ENCODE data around the gene ACSL1. TPM values are rescaled to one million over a fixed set of nuclear protein-coding genes. Genes with fewer than 3 reads are reported as not detected.

ACSL1 gene, protein sequence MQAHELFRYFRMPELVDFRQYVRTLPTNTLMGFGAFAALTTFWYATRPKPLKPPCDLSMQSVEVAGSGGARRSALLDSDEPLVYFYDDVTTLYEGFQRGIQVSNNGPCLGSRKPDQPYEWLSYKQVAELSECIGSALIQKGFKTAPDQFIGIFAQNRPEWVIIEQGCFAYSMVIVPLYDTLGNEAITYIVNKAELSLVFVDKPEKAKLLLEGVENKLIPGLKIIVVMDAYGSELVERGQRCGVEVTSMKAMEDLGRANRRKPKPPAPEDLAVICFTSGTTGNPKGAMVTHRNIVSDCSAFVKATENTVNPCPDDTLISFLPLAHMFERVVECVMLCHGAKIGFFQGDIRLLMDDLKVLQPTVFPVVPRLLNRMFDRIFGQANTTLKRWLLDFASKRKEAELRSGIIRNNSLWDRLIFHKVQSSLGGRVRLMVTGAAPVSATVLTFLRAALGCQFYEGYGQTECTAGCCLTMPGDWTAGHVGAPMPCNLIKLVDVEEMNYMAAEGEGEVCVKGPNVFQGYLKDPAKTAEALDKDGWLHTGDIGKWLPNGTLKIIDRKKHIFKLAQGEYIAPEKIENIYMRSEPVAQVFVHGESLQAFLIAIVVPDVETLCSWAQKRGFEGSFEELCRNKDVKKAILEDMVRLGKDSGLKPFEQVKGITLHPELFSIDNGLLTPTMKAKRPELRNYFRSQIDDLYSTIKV
- total RNA-seq, result 18.0 to 20.9 TPM (median 19.2 TPM) in 3 replicates

DNA sequence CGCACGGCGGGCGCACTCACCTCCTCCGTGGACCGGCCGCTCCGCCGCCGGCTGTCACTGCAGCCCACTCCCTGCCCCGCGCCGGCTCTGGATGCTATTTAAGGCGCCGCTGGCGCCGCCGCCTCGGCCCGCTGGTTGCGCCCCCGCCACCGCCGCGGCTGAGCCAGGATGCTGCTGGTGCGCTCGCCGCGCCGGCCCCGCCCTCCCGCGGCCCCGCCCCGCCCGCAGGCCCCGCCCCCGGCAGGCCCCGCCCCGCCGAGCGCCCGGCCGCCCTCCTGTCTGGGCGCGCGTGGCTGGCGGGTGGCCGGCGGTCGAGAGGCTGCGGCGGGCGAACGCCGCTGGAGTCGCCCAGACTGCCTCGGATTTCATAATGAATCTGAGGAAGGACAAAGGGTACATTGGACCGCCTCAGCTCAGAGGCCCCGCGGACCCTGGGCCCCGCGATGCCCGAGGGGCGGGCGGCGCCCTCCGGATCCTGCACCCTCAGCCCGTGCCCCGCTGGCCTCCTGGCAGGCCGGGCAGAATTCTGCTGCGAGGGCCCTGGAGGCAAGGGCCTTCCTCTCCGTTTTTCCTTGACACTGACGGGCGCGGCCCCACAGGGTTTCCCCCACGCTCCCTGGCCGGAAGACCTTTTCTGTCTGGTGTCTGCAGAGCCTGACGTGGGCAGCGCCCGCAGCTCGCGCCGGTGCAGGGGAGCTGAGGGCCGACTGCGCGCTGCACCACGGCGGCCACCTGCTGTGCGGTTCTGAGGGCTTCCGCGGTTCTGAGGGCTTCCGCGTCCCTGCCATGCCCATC, at the start of gene ACSL1:
ACSL1 (minus strand) TSS at position 73 of the 795 bp plus-strand sequence. CDS start 22,454 bp downstream, outside the sequence.
- no peak for TF ChIP-seq CTCF (IDR thresholded peaks at IDR 0.05; ENCODE audit: unreplicated experiment)
- Mint-ChIP-seq H3K27me3 (ENCODE audit: low read depth) (peaks cover 70% of the 10 kb centered on the region), H3K9me3 (no peaks in the 10 kb centered on the region)

DNA sequence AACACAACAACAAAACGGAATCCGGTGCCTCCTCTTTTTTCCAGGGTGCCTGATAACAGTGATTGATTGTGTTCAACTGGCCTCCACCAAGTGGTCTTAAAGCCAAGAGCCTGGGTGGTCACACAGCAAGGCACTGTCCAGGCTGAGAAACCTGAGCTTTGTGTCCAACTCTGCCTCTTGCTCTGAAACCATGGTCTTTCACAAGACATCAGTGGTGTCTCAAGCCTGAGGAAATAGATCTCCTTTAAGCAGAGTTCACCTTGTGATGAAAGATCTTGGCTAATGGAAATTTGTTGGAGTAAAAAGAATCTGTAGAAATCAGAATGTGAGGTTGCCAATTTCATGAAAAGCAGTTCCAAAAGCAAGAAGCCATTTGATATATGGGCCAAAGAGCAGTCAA, 47.3 kb upstream of the ACSL1 start:
- no peaks in the 10 kb centered on the region for H3K9me3 Mint-ChIP-seq
- peaks cover 8% of the 10 kb centered on the region for H3K27me3 Mint-ChIP-seq (ENCODE audit: low read depth)
- no peak for TF ChIP-seq CTCF (IDR thresholded peaks at IDR 0.05; ENCODE audit: unreplicated experiment)
- no peaks in the 10 kb centered on the region for H3K4me1 Mint-ChIP-seq
- H3K27ac Mint-ChIP-seq, result no peak overlapping the region
- H3K4me3 Mint-ChIP-seq, result no peak overlapping the region
- H3K36me3 Mint-ChIP-seq, result no peaks in the 10 kb centered on the region
- no peak for DNase-seq (ENCODE audit: low spot score in 2 of 2, unreplicated experiment in 2 of 2)

More for the DNA sequence above, at the start of gene ACSL1:
- Mint-ChIP-seq H3K36me3 (no peaks in the 10 kb centered on the region), H3K27ac (peak within 1 kb of the TSS; percentile 50), H3K4me3 (peak within 1 kb of the TSS; percentile 82), H3K4me1 (peaks cover 15% of the 10 kb centered on the region)
- DNase-seq (ENCODE audit: low spot score in 2 of 2, unreplicated experiment in 2 of 2), result peak; percentile 54 to 76

- no peaks in the 10 kb centered on the region for H3K9me3 Mint-ChIP-seq
- H3K27ac Mint-ChIP-seq, result no peak overlapping the region
- no peaks in the 10 kb centered on the region for H3K4me1 Mint-ChIP-seq
- DNase-seq (ENCODE audit: low spot score in 2 of 2, unreplicated experiment in 2 of 2), result no peak
- TF ChIP-seq CTCF (IDR thresholded peaks at IDR 0.05; ENCODE audit: unreplicated experiment), result no peak
- peaks cover 10% of the 10 kb centered on the region for H3K27me3 Mint-ChIP-seq (ENCODE audit: low read depth)
- no peak overlapping the region for H3K4me3 Mint-ChIP-seq
- H3K36me3 Mint-ChIP-seq, result no peaks in the 10 kb centered on the region
Observed at GRCh38 chr4:184870718-184871117, 45.0 kb upstream of the ACSL1 start.

DNA sequence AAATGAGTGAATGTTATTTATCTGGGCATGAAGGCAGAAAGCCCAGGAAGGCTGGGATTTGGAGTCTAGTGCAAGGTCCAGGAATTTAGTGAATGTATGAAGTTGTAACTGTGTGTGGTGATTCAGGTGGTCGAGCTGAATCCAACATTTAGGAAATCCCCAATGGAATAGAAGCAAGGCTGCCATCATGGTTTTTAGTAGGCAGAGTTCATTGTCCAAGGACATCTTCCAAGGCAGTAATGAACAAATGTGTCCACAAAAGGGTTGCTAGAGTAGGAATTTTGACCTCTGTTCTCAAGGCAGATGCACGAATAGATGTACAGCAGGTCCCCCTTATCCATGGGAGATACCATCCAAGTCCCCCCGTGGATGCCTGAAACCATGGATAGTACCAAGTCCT, 42.9 kb upstream of the ACSL1 start:
- no peaks in the 10 kb centered on the region for H3K9me3 Mint-ChIP-seq
- no peaks in the 10 kb centered on the region for H3K36me3 Mint-ChIP-seq
- peaks cover 7% of the 10 kb centered on the region for H3K27me3 Mint-ChIP-seq (ENCODE audit: low read depth)
- TF ChIP-seq CTCF (IDR thresholded peaks at IDR 0.05; ENCODE audit: unreplicated experiment), result no peak
- DNase-seq (ENCODE audit: low spot score in 2 of 2, unreplicated experiment in 2 of 2), result no peak
- no peak overlapping the region for H3K4me3 Mint-ChIP-seq
- H3K4me1 Mint-ChIP-seq, result no peaks in the 10 kb centered on the region
- no peak overlapping the region for H3K27ac Mint-ChIP-seq

DNA sequence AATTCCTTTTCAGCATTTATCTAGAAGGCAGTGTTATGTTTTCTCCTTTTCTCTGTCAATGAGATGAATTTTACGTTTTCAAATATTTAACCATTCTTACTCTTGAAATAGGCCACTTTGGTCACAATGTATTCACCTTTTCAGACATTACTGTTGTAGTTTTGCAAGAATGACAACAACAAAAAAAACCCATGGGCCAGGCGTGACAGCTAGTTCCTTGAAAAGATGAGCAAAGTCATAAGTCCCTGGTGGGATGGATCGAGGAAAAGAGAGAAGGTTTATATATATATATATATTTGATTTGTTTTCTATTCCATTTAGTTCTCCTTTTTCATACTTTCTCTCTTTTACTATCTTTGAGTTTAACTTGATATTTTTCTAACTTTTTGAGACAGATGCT, 38.1 kb upstream of the ACSL1 start:
- no peak overlapping the region for H3K27ac Mint-ChIP-seq
- H3K36me3 Mint-ChIP-seq, result no peaks in the 10 kb centered on the region
- H3K27me3 Mint-ChIP-seq (ENCODE audit: low read depth), result peaks cover 30% of the 10 kb centered on the region

More for the DNA sequence above, 38.1 kb upstream of the ACSL1 start:
- H3K4me3 Mint-ChIP-seq, result no peak overlapping the region
- no peaks in the 10 kb centered on the region for H3K4me1 Mint-ChIP-seq
- H3K9me3 Mint-ChIP-seq, result no peaks in the 10 kb centered on the region
- TF ChIP-seq CTCF (IDR thresholded peaks at IDR 0.05; ENCODE audit: unreplicated experiment), result no peak
- no peak for DNase-seq (ENCODE audit: low spot score in 2 of 2, unreplicated experiment in 2 of 2)

All from mesothelial cell of epicardium (in vitro differentiated cells).